Endothelial cell (in vitro differentiated cells): Measurements from ENCODE around the gene RPL5. TPM values are rescaled to one million over a fixed set of nuclear protein-coding genes. Genes with fewer than 3 reads are reported as not detected.

Experiments used
- DNase-seq: peaks from one replicate; pipeline ENCODE4 v3.0.0; 2021; ENCODE audit warnings: low spot score
- H3K27ac Mint-ChIP-seq: one replicate; pipeline ENCODE4 v1.8.0; 2021; ENCODE audit warnings: mixed read lengths, inconsistent platforms; ENCODE audit not compliant: unreplicated experiment
- H3K27me3 Mint-ChIP-seq: one replicate; pipeline ENCODE4 v1.8.0; 2021; ENCODE audit warnings: mild to moderate bottlenecking, moderate library complexity, mixed read lengths, inconsistent platforms; ENCODE audit not compliant: unreplicated experiment
- H3K36me3 Mint-ChIP-seq: one replicate; pipeline ENCODE4 v1.8.0; 2021; ENCODE audit warnings: mild to moderate bottlenecking, low read depth, mixed read lengths, inconsistent platforms; ENCODE audit not compliant: unreplicated experiment
- H3K4me1 Mint-ChIP-seq: one replicate; pipeline ENCODE4 v1.8.0; 2021; ENCODE audit warnings: mild to moderate bottlenecking, mixed read lengths, inconsistent platforms; ENCODE audit not compliant: unreplicated experiment
- H3K4me3 Mint-ChIP-seq: one replicate; pipeline ENCODE4 v1.8.0; 2021; ENCODE audit warnings: mild to moderate bottlenecking, mixed read lengths, inconsistent platforms; ENCODE audit not compliant: unreplicated experiment
- H3K9me3 Mint-ChIP-seq: one replicate; pipeline ENCODE4 v1.8.0; 2021; ENCODE audit warnings: mixed read lengths, inconsistent platforms; ENCODE audit not compliant: unreplicated experiment
- CTCF ChIP-seq: fragments of 200-600 bp; sonication (generic); IDR thresholded peaks from one replicate; pipeline ENCODE4 v1.5.0; 2021; ENCODE audit warnings: antibody characterized with exemption; ENCODE audit not compliant: unreplicated experiment
- total RNA-seq: library from RNA; stranded (reverse); fragmentation: NEBNext Ultra II Directional; extraction: Animal tissue kit (Norgen Biotek cat#: 25700); gene quantifications from one replicate; pipeline ENCODE4 v1.2.1, GENCODE V29; 2021; ENCODE audit not compliant: unreplicated experiment

The RPL5 gene
- total RNA-seq, 1 donor from 2014 or later: 1,318 TPM

DNA sequence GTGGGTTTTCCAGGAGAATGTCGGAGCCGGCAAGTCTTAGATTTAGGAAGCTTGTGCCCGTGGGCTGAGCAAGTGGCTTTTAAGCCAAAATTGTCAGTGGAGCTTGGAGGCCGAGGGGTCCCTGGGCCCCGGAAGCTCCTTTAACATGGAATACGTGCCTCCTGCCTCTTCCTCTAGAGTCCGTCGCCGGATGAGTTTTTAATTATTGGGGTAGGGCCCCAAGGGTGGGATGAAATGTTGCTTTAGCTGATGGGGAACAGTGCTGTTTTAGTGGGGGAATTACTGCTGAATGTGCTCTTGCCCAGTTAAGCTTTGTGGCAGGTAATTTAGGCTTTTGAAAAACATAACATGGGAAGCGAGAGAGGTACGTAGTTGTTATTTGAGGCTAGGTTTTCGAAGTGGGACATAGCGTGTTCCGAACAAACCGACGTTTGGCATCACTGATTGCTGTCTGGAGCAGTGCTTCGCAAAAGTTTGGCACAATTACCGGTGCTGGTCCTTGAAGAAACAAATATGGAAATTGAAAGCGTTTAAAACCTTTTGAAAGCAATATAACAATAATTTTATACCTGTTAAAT, 786 bp downstream of the RPL5 start:
- no peak for DNase-seq
- no peak for TF ChIP-seq CTCF
- peaks cover 29% of the 10 kb centered on the region for H3K4me1 Mint-ChIP-seq
- H3K4me3 Mint-ChIP-seq: peak overlapping the region; percentile 97
- no peaks in the 10 kb centered on the region for H3K27me3 Mint-ChIP-seq
- no peaks in the 10 kb centered on the region for H3K9me3 Mint-ChIP-seq
- H3K27ac Mint-ChIP-seq: peak overlapping the region; percentile 87
- peaks cover 28% of the 10 kb centered on the region for H3K36me3 Mint-ChIP-seq

GRCh38 chr1:92833840-92834239, 2.0 kb downstream of the RPL5 start:
- H3K36me3 Mint-ChIP-seq: peaks cover 31% of the 10 kb centered on the region
- no peaks in the 10 kb centered on the region for H3K9me3 Mint-ChIP-seq
- peaks cover 34% of the 10 kb centered on the region for H3K4me1 Mint-ChIP-seq
- no peak overlapping the region for H3K4me3 Mint-ChIP-seq
- no peak for DNase-seq
- no peak for TF ChIP-seq CTCF
- H3K27ac Mint-ChIP-seq: no peak overlapping the region
- no peaks in the 10 kb centered on the region for H3K27me3 Mint-ChIP-seq

- peaks cover 35% of the 10 kb centered on the region for H3K36me3 Mint-ChIP-seq
These were observed 2.8 kb downstream of the RPL5 start for GRCh38 chr1:92834617-92835016.

GRCh38 chr1:92837062-92837461, 5.2 kb downstream of the RPL5 start:
- peaks cover 33% of the 10 kb centered on the region for H3K4me1 Mint-ChIP-seq
- DNase-seq: no peak
- no peak overlapping the region for H3K27ac Mint-ChIP-seq
- H3K9me3 Mint-ChIP-seq: no peaks in the 10 kb centered on the region
- TF ChIP-seq CTCF: no peak
- H3K36me3 Mint-ChIP-seq: peaks cover 45% of the 10 kb centered on the region
- no peaks in the 10 kb centered on the region for H3K27me3 Mint-ChIP-seq
- no peak overlapping the region for H3K4me3 Mint-ChIP-seq

More at GRCh38 chr1:92834617-92835016, 2.8 kb downstream of the RPL5 start:
- no peak for TF ChIP-seq CTCF
- Mint-ChIP-seq H3K4me3 (peak overlapping the region; percentile 6), H3K27ac (peak overlapping the region; percentile 65), H3K27me3 (no peaks in the 10 kb centered on the region), H3K4me1 (peaks cover 34% of the 10 kb centered on the region), H3K9me3 (no peaks in the 10 kb centered on the region)
- no peak for DNase-seq

GRCh38 chr1:92838519-92838918, 6.7 kb downstream of the RPL5 start:
- Mint-ChIP-seq H3K4me1 (peaks cover 19% of the 10 kb centered on the region), H3K4me3 (no peak overlapping the region), H3K27ac (no peak overlapping the region), H3K9me3 (no peaks in the 10 kb centered on the region), H3K27me3 (no peaks in the 10 kb centered on the region), H3K36me3 (peaks cover 45% of the 10 kb centered on the region)
- no peak for DNase-seq
- no peak for TF ChIP-seq CTCF
